Mammary epithelial cell (primary cell): Measurements from ENCODE around the gene MDFIC2.
"Not testable (repeated sequence)": the region's sequence is repeated elsewhere in the genome, so short reads cannot be mapped to it uniquely, and the experiment has no call there.

Source experiments
- CTCF ChIP-seq, 2 donors: IDR thresholded peaks in 1 of 2; conservative IDR thresholded peaks in 1 of 2; 2 replicates each; pipeline ENCODE4 v1.5.1; 2011 to 2012; ENCODE audit warnings: inconsistent platforms in 2 of 2, low read length in 2 of 2, mild to moderate bottlenecking in 2 of 2, control low read depth in 1 of 2, low read depth in 1 of 2; ENCODE audit not compliant: insufficient read depth in 1 of 2; ENCODE audit errors: extremely low read depth in 1 of 2
- EZH2 ChIP-seq: IDR thresholded peaks from 2 replicates; pipeline ENCODE4 v1.6.1; 2012; ENCODE audit warnings: low read length, inconsistent platforms, borderline replicate concordance

- TF ChIP-seq CTCF (conservative IDR thresholded peaks at IDR 0.05 in 1 of 2, IDR thresholded peaks at IDR 0.05 in 1 of 2; ENCODE audit: extremely low read depth in 1 of 2, insufficient read depth in 1 of 2, low read depth in 1 of 2, low read length in 2 of 2); EZH2: not testable (repeated sequence)
Measured at GRCh38 chr3:70211274-70211673, 101.2 kb downstream of the MDFIC2 start.
